Endodermal cell (in vitro differentiated cells): Measurements from ENCODE around the gene UQCRC2. TPM values are rescaled to one million over a fixed set of nuclear protein-coding genes. Genes with fewer than 3 reads are reported as not detected.

Experiments
- DNase-seq: peaks from one replicate; pipeline ENCODE4 v3.0.0-alpha.2; 2017
- H3K27ac ChIP-seq: 2 replicates; pipeline ENCODE4 v1.5.1; 2013; ENCODE audit warnings: mild to moderate bottlenecking, low read depth, low read length, moderate library complexity
- H3K27me3 ChIP-seq: 2 replicates; pipeline ENCODE4 v1.6.1; 2013; ENCODE audit warnings: mild to moderate bottlenecking, low read length, moderate library complexity; ENCODE audit not compliant: insufficient read depth, control insufficient read depth, poor library complexity, severe bottlenecking
- H3K36me3 ChIP-seq: 2 replicates; pipeline ENCODE4 v1.7.0; 2013; ENCODE audit warnings: mild to moderate bottlenecking, low read length, moderate library complexity; ENCODE audit not compliant: control insufficient read depth, insufficient read depth
- H3K4me1 ChIP-seq: one replicate; pipeline ENCODE4 v1.7.0; 2013; ENCODE audit warnings: low read length; ENCODE audit not compliant: control insufficient read depth, insufficient read depth
- H3K4me3 ChIP-seq: 2 replicates; pipeline ENCODE4 v1.5.1; 2013; ENCODE audit warnings: mild to moderate bottlenecking, low read length, moderate library complexity
- H3K9ac ChIP-seq: 2 replicates; pipeline ENCODE4 v1.6.1; 2013; ENCODE audit warnings: mild to moderate bottlenecking, low read length, moderate library complexity; ENCODE audit not compliant: poor library complexity, severe bottlenecking; ENCODE audit errors: extremely low read depth
- H3K9me3 ChIP-seq: 2 replicates; pipeline ENCODE4 v1.6.1; 2013; ENCODE audit warnings: mild to moderate bottlenecking, low read length, moderate library complexity; ENCODE audit not compliant: control insufficient read depth
- H3K27ac Mint-ChIP-seq: 2 replicates; pipeline ENCODE4 v1.8.0; 2020; ENCODE audit warnings: mixed read lengths
- H3K27me3 Mint-ChIP-seq: 2 replicates; pipeline ENCODE4 v1.8.0; 2021; ENCODE audit warnings: mild to moderate bottlenecking, mixed read lengths; ENCODE audit not compliant: insufficient read depth
- H3K36me3 Mint-ChIP-seq: 2 replicates; pipeline ENCODE4 v1.8.0; 2020; ENCODE audit warnings: low read depth, mixed read lengths
- H3K4me1 Mint-ChIP-seq: 2 replicates; pipeline ENCODE4 v1.8.0; 2020; ENCODE audit warnings: mixed read lengths
- H3K4me3 Mint-ChIP-seq: 2 replicates; pipeline ENCODE4 v1.8.0; 2020; ENCODE audit warnings: mild to moderate bottlenecking, moderate library complexity, mixed read lengths
- H3K9me3 Mint-ChIP-seq: 2 replicates; pipeline ENCODE4 v1.8.0; 2020; ENCODE audit warnings: mild to moderate bottlenecking, mixed read lengths
- WGBS, 2 experiments: methylation state at CpG; one replicate each; pipeline versions ENCODE4 v1.1.5 to v1.1.7; 2013; ENCODE audit warnings: missing lambda C conversion rate in 2 of 2, mixed read lengths in 1 of 2; ENCODE audit not compliant: insufficient coverage in 1 of 2, insufficient read length in 1 of 2; 5-methylcytosine and 5-hydroxymethylcytosine counted together
- total RNA-seq, 2 donors: library from RNA; stranded (reverse); fragmentation: NEBNext Ultra II Directional in 1 of 2; extraction: Animal tissue kit (Norgen Biotek cat#: 25700) in 1 of 2; gene quantifications; 2 replicates in 1 of 2; 3 replicates in 1 of 2; pipeline ENCODE4 v1.2.1, GENCODE V29; 2021
- TF ChIP-seq, protein P1 (sequence below): fragments of 200-600 bp; sonication (generic); conservative IDR thresholded peaks from 2 replicates; pipeline ENCODE4 v1.5.0; 2021; ENCODE audit warnings: antibody characterized with exemption, mild to moderate bottlenecking

Gene UQCRC2
- total RNA-seq, 2 donors from 2014 or later = 167 to 172 TPM

DNA sequence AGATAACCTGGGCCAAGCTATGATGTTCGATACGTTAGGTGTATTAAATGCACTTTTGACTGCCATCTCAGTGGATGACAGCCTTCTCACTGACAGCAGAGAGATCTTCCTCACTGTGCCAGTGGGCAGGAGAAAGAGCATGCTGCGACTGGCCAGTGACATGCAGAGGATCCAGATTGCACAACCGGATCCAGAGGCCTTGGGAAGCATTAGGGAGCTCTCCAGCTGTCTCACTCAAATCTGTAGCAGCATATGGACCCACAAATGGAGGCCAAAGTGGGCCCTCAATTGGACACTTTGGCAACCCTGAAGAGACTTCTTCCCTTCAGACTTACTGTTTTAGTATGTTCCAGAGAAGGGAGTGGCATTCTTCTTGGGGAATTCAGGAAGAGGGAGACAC is 26.9 kb downstream of the UQCRC2 start:
- Histone ChIP-seq H3K4me1 (no peaks in the 10 kb centered on the region), H3K4me3 (no peak overlapping the region), H3K9ac (no peak overlapping the region), H3K9me3 (no peaks in the 10 kb centered on the region), H3K27ac (no peak overlapping the region), H3K36me3 (peaks cover 95% of the 10 kb centered on the region), H3K27me3 (no peaks in the 10 kb centered on the region)
- no peak overlapping the region for H3K4me3 Mint-ChIP-seq
- TF ChIP-seq, protein P1, sequence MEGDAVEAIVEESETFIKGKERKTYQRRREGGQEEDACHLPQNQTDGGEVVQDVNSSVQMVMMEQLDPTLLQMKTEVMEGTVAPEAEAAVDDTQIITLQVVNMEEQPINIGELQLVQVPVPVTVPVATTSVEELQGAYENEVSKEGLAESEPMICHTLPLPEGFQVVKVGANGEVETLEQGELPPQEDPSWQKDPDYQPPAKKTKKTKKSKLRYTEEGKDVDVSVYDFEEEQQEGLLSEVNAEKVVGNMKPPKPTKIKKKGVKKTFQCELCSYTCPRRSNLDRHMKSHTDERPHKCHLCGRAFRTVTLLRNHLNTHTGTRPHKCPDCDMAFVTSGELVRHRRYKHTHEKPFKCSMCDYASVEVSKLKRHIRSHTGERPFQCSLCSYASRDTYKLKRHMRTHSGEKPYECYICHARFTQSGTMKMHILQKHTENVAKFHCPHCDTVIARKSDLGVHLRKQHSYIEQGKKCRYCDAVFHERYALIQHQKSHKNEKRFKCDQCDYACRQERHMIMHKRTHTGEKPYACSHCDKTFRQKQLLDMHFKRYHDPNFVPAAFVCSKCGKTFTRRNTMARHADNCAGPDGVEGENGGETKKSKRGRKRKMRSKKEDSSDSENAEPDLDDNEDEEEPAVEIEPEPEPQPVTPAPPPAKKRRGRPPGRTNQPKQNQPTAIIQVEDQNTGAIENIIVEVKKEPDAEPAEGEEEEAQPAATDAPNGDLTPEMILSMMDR = no peak
- H3K4me1 Mint-ChIP-seq = no peaks in the 10 kb centered on the region
- no peak overlapping the region for H3K27ac Mint-ChIP-seq
- WGBS, 2 experiments = 93 to 96% methylated on average over 4 of the region's 4 CpGs
- H3K27me3 Mint-ChIP-seq = no peaks in the 10 kb centered on the region
- DNase-seq = no peak
- peaks cover 65% of the 10 kb centered on the region for H3K36me3 Mint-ChIP-seq
- no peaks in the 10 kb centered on the region for H3K9me3 Mint-ChIP-seq

DNA sequence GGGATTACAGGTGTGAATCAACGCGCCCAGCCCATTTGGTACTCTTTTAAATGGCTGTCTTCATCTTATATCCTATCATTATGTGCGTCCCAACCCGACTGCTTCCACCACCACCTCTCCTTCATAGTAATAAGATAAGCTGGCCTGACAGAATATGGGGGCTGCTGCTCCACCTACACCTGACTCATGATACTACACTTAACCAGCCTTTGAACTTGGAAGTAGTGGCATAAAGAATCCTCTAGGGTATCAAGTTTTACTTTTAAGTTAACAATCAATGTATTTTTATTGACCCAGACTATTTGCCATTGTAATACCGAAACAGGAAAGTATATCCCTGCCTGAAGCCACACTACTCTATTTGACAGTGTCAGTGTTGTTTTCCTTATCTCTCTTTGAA is 28.9 kb downstream of the UQCRC2 start:
- no peak overlapping the region for H3K4me3 ChIP-seq
- H3K27ac Mint-ChIP-seq = no peak overlapping the region
- H3K36me3 ChIP-seq = peaks cover 75% of the 10 kb centered on the region
- H3K9ac ChIP-seq = no peak overlapping the region
- H3K4me1 Mint-ChIP-seq = no peaks in the 10 kb centered on the region
- no peaks in the 10 kb centered on the region for H3K27me3 Mint-ChIP-seq
- DNase-seq = no peak
- TF ChIP-seq, protein P1 = peak; percentile 56
- no peaks in the 10 kb centered on the region for H3K4me1 ChIP-seq
- 92 to 100% methylated on average over 1 to 5 of the region's 5 CpGs for WGBS, 2 experiments
- H3K9me3 ChIP-seq = no peaks in the 10 kb centered on the region
- no peaks in the 10 kb centered on the region for H3K9me3 Mint-ChIP-seq
- H3K27ac ChIP-seq = no peak overlapping the region
- H3K36me3 Mint-ChIP-seq = peaks cover 61% of the 10 kb centered on the region
- no peaks in the 10 kb centered on the region for H3K27me3 ChIP-seq
- H3K4me3 Mint-ChIP-seq = no peak overlapping the region

DNA sequence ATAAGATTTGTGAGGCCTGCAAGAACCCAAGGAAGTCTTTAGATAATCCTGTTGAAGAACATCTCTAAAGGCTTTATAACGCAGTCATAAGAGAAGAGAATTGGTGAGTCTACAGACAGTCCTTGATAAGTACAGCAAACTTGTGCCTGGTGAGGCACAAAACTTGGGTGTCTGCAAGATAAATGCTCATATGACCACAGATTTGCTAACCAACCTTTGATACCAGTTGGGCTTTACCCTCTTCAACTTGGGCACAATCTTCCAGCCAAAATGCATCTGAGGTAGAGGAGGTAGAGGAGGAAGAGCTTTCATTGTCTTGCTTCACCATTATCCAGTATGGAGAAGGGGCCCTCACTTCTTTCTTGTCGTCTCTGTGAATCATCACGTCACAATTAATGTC is 30.9 kb downstream of the UQCRC2 start:
- no peak overlapping the region for H3K9ac ChIP-seq
- 98 to 100% methylated on average over 2 to 3 of the region's 3 CpGs for WGBS, 2 experiments
- TF ChIP-seq, protein P1 = no peak
- Mint-ChIP-seq H3K9me3 (no peaks in the 10 kb centered on the region), H3K27ac (no peak overlapping the region), H3K27me3 (no peaks in the 10 kb centered on the region), H3K4me1 (no peaks in the 10 kb centered on the region), H3K4me3 (no peak overlapping the region), H3K36me3 (peaks cover 44% of the 10 kb centered on the region)
- no peaks in the 10 kb centered on the region for H3K27me3 ChIP-seq
- H3K9me3 ChIP-seq = no peaks in the 10 kb centered on the region
- peaks cover 55% of the 10 kb centered on the region for H3K36me3 ChIP-seq
- no peak for DNase-seq
- no peaks in the 10 kb centered on the region for H3K4me1 ChIP-seq
- H3K4me3 ChIP-seq = no peak overlapping the region
- no peak overlapping the region for H3K27ac ChIP-seq
